ENCODE measurements around the gene NTM. TPM values are rescaled to one million over a fixed set of nuclear protein-coding genes. Genes with fewer than 3 reads are reported as not detected.
"Not testable (repeated sequence)": the region's sequence is repeated elsewhere in the genome, so short reads cannot be mapped to it uniquely, and the experiment has no call there.

The NTM gene
- total RNA-seq, 2 experiments from 2014 or later: not detected

GRCh38 chr11:132367293-132367692, 996.9 kb downstream of the NTM start:
- Mint-ChIP-seq H3K4me1 (ENCODE audit: low read depth) (no peaks in the 10 kb centered on the region), H3K27ac (no peak overlapping the region), H3K4me3 (no peak overlapping the region), H3K9me3 (no peaks in the 10 kb centered on the region), H3K36me3 (ENCODE audit: low read depth) (no peaks in the 10 kb centered on the region), H3K27me3 (no peaks in the 10 kb centered on the region)
- CTCF ChIA-PET: no interaction called here
- no peak for ATAC-seq
- TF ChIP-seq CTCF (IDR thresholded peaks at IDR 0.05): no peak
- intact Hi-C loops (cut with micrococcal nuclease): no loop called here
- POLR2A ChIA-PET: interaction anchor here (0.6 kb wide), 1 partner anchor 512 kb away, joined by 3 read pairs; no protein-coding TSS in a partner anchor
- DNase-seq: no peak

GRCh38 chr11:132370114-132370513, 999.7 kb downstream of the NTM start:
- DNase-seq; CTCF ChIA-PET; ATAC-seq; H3K4me3 Mint-ChIP-seq; H3K36me3 Mint-ChIP-seq (ENCODE audit: low read depth); H3K27ac Mint-ChIP-seq; H3K27me3 Mint-ChIP-seq; H3K4me1 Mint-ChIP-seq (ENCODE audit: low read depth); POLR2A ChIA-PET; H3K9me3 Mint-ChIP-seq; intact Hi-C loops (cut with micrococcal nuclease): not testable (repeated sequence)

- Mint-ChIP-seq H3K9me3 (no peaks in the 10 kb centered on the region), H3K27me3 (no peaks in the 10 kb centered on the region), H3K4me1 (ENCODE audit: low read depth) (no peaks in the 10 kb centered on the region), H3K36me3 (ENCODE audit: low read depth) (no peaks in the 10 kb centered on the region), H3K4me3 (no peak overlapping the region), H3K27ac (no peak overlapping the region)
- ChIA-PET CTCF (no interaction called here), POLR2A (no interaction called here)
- ATAC-seq (no peak), DNase-seq (no peak)
- intact Hi-C loops (cut with micrococcal nuclease): no loop called here
- TF ChIP-seq CTCF (IDR thresholded peaks at IDR 0.05): no peak
These were observed 1003.2 kb downstream of the NTM start for GRCh38 chr11:132373405-132374143.

GRCh38 chr11:132379540-132379939, 1009.1 kb downstream of the NTM start:
- no peak overlapping the region for H3K27ac Mint-ChIP-seq
- DNase-seq: no peak
- H3K4me3 Mint-ChIP-seq: no peak overlapping the region
- peaks cover 3% of the 10 kb centered on the region for H3K9me3 Mint-ChIP-seq
- intact Hi-C loops (cut with micrococcal nuclease): no loop called here
- no peaks in the 10 kb centered on the region for H3K27me3 Mint-ChIP-seq
- no peak for TF ChIP-seq CTCF (IDR thresholded peaks at IDR 0.05)
- no peak for ATAC-seq
- POLR2A ChIA-PET: no interaction called here
- H3K4me1 Mint-ChIP-seq (ENCODE audit: low read depth): no peaks in the 10 kb centered on the region
- CTCF ChIA-PET: no interaction called here
- H3K36me3 Mint-ChIP-seq (ENCODE audit: low read depth): no peaks in the 10 kb centered on the region
